Kidney epithelial cell (primary cell): ENCODE data around the gene SORCS2. TPM values are rescaled to one million over a fixed set of nuclear protein-coding genes. Genes with fewer than 3 reads are reported as not detected.

ENCODE experiments used
- DNase-seq: peaks from one replicate; pipeline ENCODE4 v3.0.0-alpha.2; 2010; ENCODE audit warnings: low read depth
- H3K27me3 ChIP-seq: 2 replicates; pipeline ENCODE4 v1.6.0; 2011; ENCODE audit warnings: low read length; ENCODE audit not compliant: control insufficient read depth, insufficient read depth
- H3K36me3 ChIP-seq: 2 replicates; pipeline ENCODE4 v1.5.1; 2011; ENCODE audit warnings: low read length; ENCODE audit not compliant: control insufficient read depth, insufficient read depth
- H3K4me3 ChIP-seq: 2 replicates; pipeline ENCODE4 v1.5.1; 2011; ENCODE audit warnings: low read depth, mild to moderate bottlenecking, control low read depth, low read length
- CTCF ChIP-seq: IDR thresholded peaks from 2 replicates; pipeline ENCODE4 v1.5.1; 2011; ENCODE audit warnings: mild to moderate bottlenecking, moderate library complexity, low read length, control low read depth, inconsistent platforms; ENCODE audit not compliant: insufficient read depth, poor library complexity, severe bottlenecking
- total RNA-seq: library from RNA; depleted of rRNA; stranded (reverse); fragments of >200 nt; gene quantifications from 2 replicates; pipeline ENCODE4 v1.2.3, GENCODE V29; 2015

SORCS2 gene
- total RNA-seq, 1 donor from 2014 or later, result 1.4 TPM

GRCh38 chr4:7620086-7620813 lies 427.9 kb downstream of the SORCS2 start:
- Histone ChIP-seq H3K36me3 (no peaks in the 10 kb centered on the region), H3K27me3 (no peaks in the 10 kb centered on the region), H3K4me3 (no peak overlapping the region)
- DNase-seq, result no peak
- TF ChIP-seq CTCF, result no peak

GRCh38 chr4:7620814-7621176 lies 428.5 kb downstream of the SORCS2 start:
- H3K4me3 ChIP-seq, result no peak overlapping the region
- no peak for TF ChIP-seq CTCF
- H3K27me3 ChIP-seq, result no peaks in the 10 kb centered on the region
- no peak for DNase-seq
- no peaks in the 10 kb centered on the region for H3K36me3 ChIP-seq

GRCh38 chr4:7621252-7622035 lies 429.1 kb downstream of the SORCS2 start:
- Histone ChIP-seq H3K36me3 (no peaks in the 10 kb centered on the region), H3K27me3 (no peaks in the 10 kb centered on the region), H3K4me3 (no peak overlapping the region)
- DNase-seq, result no peak
- no peak for TF ChIP-seq CTCF

- no peak for DNase-seq
- H3K4me3 ChIP-seq, result no peak overlapping the region
- no peak for TF ChIP-seq CTCF
- H3K36me3 ChIP-seq, result no peaks in the 10 kb centered on the region
- no peaks in the 10 kb centered on the region for H3K27me3 ChIP-seq
These were observed 430.0 kb downstream of the SORCS2 start for GRCh38 chr4:7622371-7622770.

DNA sequence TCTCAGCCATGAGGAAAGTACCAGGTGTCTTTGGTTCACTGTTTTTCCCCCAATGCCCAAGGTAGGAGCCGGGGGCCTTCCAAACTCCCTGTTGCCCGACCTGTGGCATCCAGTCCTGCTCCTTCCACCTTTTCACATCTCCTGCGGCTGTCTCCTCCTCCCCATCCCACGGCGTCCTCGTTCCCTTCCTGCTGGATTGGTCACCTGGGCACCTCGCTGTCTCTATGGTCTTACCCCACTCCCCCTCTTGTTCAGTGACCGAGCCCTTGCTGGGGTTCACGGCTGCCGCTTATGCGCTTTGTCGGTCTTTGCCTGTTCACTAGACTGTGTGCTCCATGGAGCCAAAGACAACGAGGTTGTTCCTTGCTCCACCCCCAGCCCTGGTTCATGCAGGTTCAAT lies 431.1 kb downstream of the SORCS2 start:
- no peaks in the 10 kb centered on the region for H3K27me3 ChIP-seq
- TF ChIP-seq CTCF, result no peak
- H3K36me3 ChIP-seq, result no peaks in the 10 kb centered on the region
- H3K4me3 ChIP-seq, result no peak overlapping the region
- no peak for DNase-seq

- H3K36me3 ChIP-seq, result no peaks in the 10 kb centered on the region
- TF ChIP-seq CTCF, result no peak
- H3K27me3 ChIP-seq, result no peaks in the 10 kb centered on the region
- no peak overlapping the region for H3K4me3 ChIP-seq
- DNase-seq, result no peak
These were observed 432.1 kb downstream of the SORCS2 start for GRCh38 chr4:7624396-7624980.
